IPS DF 6.9 (cell line): Measurements from ENCODE around the gene NETO1.

Experiments
- DNase-seq: peaks from one replicate; pipeline ENCODE4 v3.0.0-alpha.2; 2013; ENCODE audit warnings: low read depth, low spot score
- H3K27ac ChIP-seq: one replicate; pipeline ENCODE4 v1.5.1; 2013; ENCODE audit warnings: low read length, control low read depth
- H3K27me3 ChIP-seq: 2 replicates; pipeline ENCODE4 v1.6.1; 2013; ENCODE audit warnings: mild to moderate bottlenecking, low read length; ENCODE audit not compliant: control insufficient read depth, insufficient read depth
- H3K36me3 ChIP-seq: 2 replicates; pipeline ENCODE4 v1.6.1; 2013; ENCODE audit warnings: low read length; ENCODE audit not compliant: control insufficient read depth, insufficient read depth
- H3K4me1 ChIP-seq: 2 replicates; pipeline ENCODE4 v1.6.1; 2013; ENCODE audit warnings: low read length; ENCODE audit not compliant: control insufficient read depth, insufficient read depth
- H3K4me3 ChIP-seq: 2 replicates; pipeline ENCODE4 v1.5.1; 2013; ENCODE audit warnings: mild to moderate bottlenecking, low read length
- H3K9me3 ChIP-seq: 2 replicates; pipeline ENCODE4 v1.6.1; 2013; ENCODE audit warnings: low read length, inconsistent platforms; ENCODE audit not compliant: control insufficient read depth, insufficient read depth
- WGBS: extraction: QIAGEN DNeasy Blood & Tissue Kit; methylation state at CpG from one replicate; pipeline ENCODE4 v1.1.7; 2013; ENCODE audit warnings: mixed read lengths, missing lambda C conversion rate; ENCODE audit not compliant: insufficient read length, insufficient coverage; 5-methylcytosine and 5-hydroxymethylcytosine counted together

The NETO1 gene

GRCh38 chr18:72819050-72819449 is 48.7 kb downstream of the NETO1 start:
- no peaks in the 10 kb centered on the region for H3K9me3 ChIP-seq
- no peaks in the 10 kb centered on the region for H3K27me3 ChIP-seq
- no peaks in the 10 kb centered on the region for H3K36me3 ChIP-seq
- peaks cover 1% of the 10 kb centered on the region; the same call in 1 of the 2 replicates for H3K4me1 ChIP-seq
- no peak for DNase-seq
- no peak overlapping the region for H3K27ac ChIP-seq
- no peak overlapping the region for H3K4me3 ChIP-seq

DNA sequence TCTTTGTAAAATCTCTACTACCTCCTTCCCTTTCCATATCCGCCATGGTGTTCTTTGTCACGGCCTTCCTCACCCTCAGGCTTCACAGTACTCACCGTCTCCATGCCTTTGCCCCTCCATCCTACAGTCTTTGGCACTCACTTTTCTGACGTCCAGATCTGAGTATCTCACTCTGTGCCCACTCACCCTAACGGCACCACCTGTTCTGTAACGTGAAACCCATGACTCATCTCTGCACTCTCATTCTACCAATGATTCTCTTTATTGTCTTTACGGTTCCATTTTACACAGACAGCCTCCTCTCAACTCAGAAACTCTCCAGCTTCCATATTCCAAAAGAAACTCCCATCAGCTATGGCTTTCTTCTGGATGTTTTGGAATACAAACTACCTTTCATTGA is 56.7 kb downstream of the NETO1 start:
- no peaks in the 10 kb centered on the region for H3K36me3 ChIP-seq
- DNase-seq: no peak
- H3K27me3 ChIP-seq: no peaks in the 10 kb centered on the region
- no peaks in the 10 kb centered on the region for H3K4me1 ChIP-seq
- H3K4me3 ChIP-seq: no peak overlapping the region
- no peaks in the 10 kb centered on the region for H3K9me3 ChIP-seq
- no peak overlapping the region for H3K27ac ChIP-seq
- WGBS: no CpG with 5 or more reads among the region's 7 CpGs

GRCh38 chr18:72808680-72809079 is 59.1 kb downstream of the NETO1 start:
- whole genome bisulfite sequencing: no CpG with 5 or more reads among the region's 2 CpGs
- Histone ChIP-seq H3K4me1 (no peaks in the 10 kb centered on the region), H3K4me3 (no peak overlapping the region), H3K36me3 (no peaks in the 10 kb centered on the region), H3K9me3 (no peaks in the 10 kb centered on the region), H3K27ac (no peak overlapping the region), H3K27me3 (no peaks in the 10 kb centered on the region)
- no peak for DNase-seq

DNA sequence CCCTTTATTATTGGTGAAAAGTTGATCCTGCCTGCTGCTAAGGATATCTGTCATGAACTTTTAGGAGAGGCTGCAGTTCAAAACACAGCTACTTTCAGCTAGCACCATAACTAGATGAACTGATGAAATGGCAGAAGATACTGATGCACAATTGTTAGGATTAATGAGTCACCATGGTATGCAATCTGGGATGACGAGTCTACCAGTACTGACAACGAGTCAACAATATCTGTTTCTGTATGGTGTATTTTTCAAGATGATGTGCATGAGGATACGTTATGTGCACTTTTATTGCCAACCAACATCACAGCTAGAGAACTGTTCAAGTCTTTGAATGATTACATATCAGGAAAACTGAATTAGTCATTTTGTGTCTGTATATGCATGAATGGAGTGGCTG is 68.7 kb downstream of the NETO1 start:
- Histone ChIP-seq H3K36me3 (no peaks in the 10 kb centered on the region), H3K27ac (no peak overlapping the region), H3K4me1 (no peaks in the 10 kb centered on the region), H3K27me3 (no peaks in the 10 kb centered on the region), H3K9me3 (no peaks in the 10 kb centered on the region), H3K4me3 (no peak overlapping the region)
- WGBS: no CpG with 5 or more reads among the region's 3 CpGs
- no peak for DNase-seq

- Histone ChIP-seq H3K4me1 (no peaks in the 10 kb centered on the region), H3K4me3 (no peak overlapping the region), H3K27me3 (no peaks in the 10 kb centered on the region), H3K27ac (no peak overlapping the region), H3K36me3 (no peaks in the 10 kb centered on the region), H3K9me3 (no peaks in the 10 kb centered on the region)
- 100% methylated on average over 1 of the region's 9 CpGs for WGBS
- DNase-seq: no peak
These were observed 84.3 kb downstream of the NETO1 start for GRCh38 chr18:72783530-72783929.

DNA sequence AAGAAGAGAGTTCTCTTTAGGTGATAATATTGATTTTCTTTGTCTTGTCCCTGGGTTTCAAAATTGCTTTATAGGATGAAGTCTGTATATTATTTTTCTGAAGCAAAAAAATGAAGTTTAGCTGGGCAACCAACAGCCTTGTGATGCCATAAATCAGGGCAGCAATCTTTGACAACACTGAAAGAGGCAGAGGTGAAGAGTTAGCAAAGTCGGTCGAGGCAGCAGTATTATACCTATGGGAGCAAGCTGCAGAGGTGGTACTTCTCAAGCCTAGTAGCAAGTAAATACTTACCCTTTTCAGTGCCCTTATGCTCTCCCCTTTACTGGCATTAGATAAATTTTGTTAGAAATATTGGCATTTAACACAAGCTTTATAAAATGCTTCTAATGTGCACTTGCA is 92.9 kb downstream of the NETO1 start:
- H3K4me3 ChIP-seq: no peak overlapping the region
- no peak for DNase-seq
- WGBS: no CpG with 5 or more reads among the region's 2 CpGs
- no peaks in the 10 kb centered on the region for H3K9me3 ChIP-seq
- no peaks in the 10 kb centered on the region for H3K4me1 ChIP-seq
- no peak overlapping the region for H3K27ac ChIP-seq
- no peaks in the 10 kb centered on the region for H3K36me3 ChIP-seq
- no peaks in the 10 kb centered on the region for H3K27me3 ChIP-seq

DNA sequence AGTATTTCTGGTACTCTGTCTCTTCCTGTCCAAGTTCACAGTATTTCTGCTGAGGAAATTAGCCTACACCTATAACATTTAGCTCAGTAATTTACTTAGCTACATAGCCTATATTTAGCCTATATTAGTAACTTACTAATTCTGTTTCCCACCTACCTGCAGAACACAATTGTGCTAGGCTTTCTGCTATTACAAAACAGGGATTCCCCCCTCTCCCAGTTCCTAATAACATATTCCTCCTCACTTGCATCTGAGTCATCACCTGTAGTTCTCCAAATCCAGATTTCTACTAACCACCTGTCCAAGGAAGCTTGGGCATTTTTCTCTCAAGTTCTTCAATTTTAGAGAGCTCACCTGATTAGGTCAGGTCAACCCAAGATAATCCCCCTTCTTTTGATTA is 94.9 kb downstream of the NETO1 start:
- Histone ChIP-seq H3K4me3 (no peak overlapping the region), H3K9me3 (no peaks in the 10 kb centered on the region), H3K4me1 (no peaks in the 10 kb centered on the region), H3K36me3 (no peaks in the 10 kb centered on the region), H3K27me3 (no peaks in the 10 kb centered on the region), H3K27ac (no peak overlapping the region)
- no peak for DNase-seq

DNA sequence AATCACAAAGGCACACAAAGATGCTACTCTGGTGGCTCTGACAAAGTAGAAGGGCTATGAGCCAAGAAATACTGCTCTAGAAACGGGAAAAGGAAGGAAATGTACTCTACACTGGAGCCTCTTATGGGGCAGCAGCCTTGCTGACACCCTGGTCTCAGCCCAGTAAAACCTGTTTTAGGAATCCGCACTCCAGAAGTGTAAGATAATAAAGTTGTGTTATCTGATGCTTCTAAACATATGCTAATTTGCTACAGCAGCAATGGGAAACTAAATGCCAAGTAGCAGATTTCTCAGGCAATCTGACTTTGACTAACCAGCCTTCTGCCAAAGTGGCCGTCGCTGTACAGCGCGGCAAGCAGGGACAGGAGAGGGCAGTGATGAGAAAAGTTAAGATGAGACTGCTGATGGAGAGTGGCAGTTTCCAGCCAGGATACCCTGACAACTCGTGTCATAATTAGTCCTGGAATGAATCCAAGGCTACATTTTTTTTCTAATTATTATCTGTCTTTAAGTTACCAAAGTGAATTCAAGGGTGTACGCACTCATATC is 99.0 kb downstream of the NETO1 start:
- Histone ChIP-seq H3K4me3 (no peak overlapping the region), H3K36me3 (no peaks in the 10 kb centered on the region), H3K27me3 (no peaks in the 10 kb centered on the region), H3K9me3 (no peaks in the 10 kb centered on the region), H3K4me1 (no peaks in the 10 kb centered on the region), H3K27ac (no peak overlapping the region)
- no CpG with 5 or more reads among the region's 8 CpGs for WGBS
- DNase-seq: no peak

GRCh38 chr18:72762515-72763122 is 105.2 kb downstream of the NETO1 start:
- DNase-seq: peak; percentile 16
- no peaks in the 10 kb centered on the region for H3K36me3 ChIP-seq
- H3K4me3 ChIP-seq: no peak overlapping the region
- no peak overlapping the region for H3K27ac ChIP-seq
- WGBS: no CpG with 5 or more reads among the region's 5 CpGs
- no peaks in the 10 kb centered on the region for H3K27me3 ChIP-seq
- H3K4me1 ChIP-seq: no peaks in the 10 kb centered on the region
- no peaks in the 10 kb centered on the region for H3K9me3 ChIP-seq

DNA sequence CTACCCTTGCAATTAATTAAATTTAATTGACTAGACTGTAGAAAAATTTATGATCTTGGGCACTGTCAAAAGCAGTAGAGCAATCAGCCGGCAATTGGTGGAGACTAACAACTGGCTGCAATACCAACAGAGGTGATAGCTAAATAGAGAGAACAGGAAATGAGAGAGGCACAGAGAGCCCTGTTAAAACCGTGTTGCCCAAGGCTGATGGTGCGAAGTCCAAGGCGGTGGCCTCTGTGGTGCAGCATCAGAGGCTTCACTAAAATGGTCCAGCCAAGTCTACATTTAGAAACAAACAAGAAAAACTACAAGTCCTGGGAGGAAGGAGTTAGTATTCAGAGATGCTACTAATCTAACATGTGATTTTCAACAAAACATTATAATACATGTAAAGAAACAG is 115.6 kb downstream of the NETO1 start:
- Histone ChIP-seq H3K27me3 (no peaks in the 10 kb centered on the region), H3K9me3 (no peaks in the 10 kb centered on the region), H3K4me3 (no peak overlapping the region), H3K27ac (no peak overlapping the region), H3K4me1 (no peaks in the 10 kb centered on the region), H3K36me3 (0 out of 2 replicates have a peak, but pooled peaks cover 2% of the 10 kb centered on the region)
- DNase-seq: no peak
- no CpG with 5 or more reads among the region's 4 CpGs for WGBS

GRCh38 chr18:72742002-72742401 is 125.8 kb downstream of the NETO1 start:
- Histone ChIP-seq H3K9me3 (no peaks in the 10 kb centered on the region), H3K27me3 (no peaks in the 10 kb centered on the region), H3K4me3 (no peak overlapping the region), H3K4me1 (no peaks in the 10 kb centered on the region), H3K36me3 (no peaks in the 10 kb centered on the region), H3K27ac (no peak overlapping the region)
- no peak for DNase-seq
- no CpG with 5 or more reads among the region's 1 CpG for WGBS
